Body of pancreas (tissue), 4 donors: ENCODE measurements around the gene CANX. TPM values are rescaled to one million over a fixed set of nuclear protein-coding genes. Genes with fewer than 3 reads are reported as not detected.
A peak's percentile ranks its signal among the peaks of the same experiment; 100 is the strongest.

Source experiments
- ATAC-seq: fragments of 150-250 bp; one replicate; pipeline ENCODE4 v1.9.1; 2016
- DNase-seq, 4 donors: peaks; one replicate each; pipeline ENCODE4 v3.0.0-alpha.2; 2019
- H3K27ac ChIP-seq, 4 donors: fragments of 200-600 bp; sonication (generic); 1 replicate in 3 of 4; 2 replicates in 1 of 4; pipeline versions ENCODE4 v1.5.1 to v1.6.1; 2016 to 2019; ENCODE audit warnings: mild to moderate bottlenecking in 1 of 4, mixed read lengths in 1 of 4, moderate library complexity in 1 of 4
- H3K27me3 ChIP-seq, 2 donors: fragments of 200-600 bp; sonication (generic); one replicate each; pipeline ENCODE4 v1.6.0; 2016; ENCODE audit warnings: mild to moderate bottlenecking in 1 of 2
- H3K36me3 ChIP-seq, 2 donors: fragments of 200-600 bp; sonication (generic); replicated peaks in 1 of 2; 2 replicates each; pipeline ENCODE4 v1.5.1; 2016; ENCODE audit warnings: low read depth in 2 of 2; ENCODE audit not compliant: insufficient read depth in 1 of 2
- H3K4me1 ChIP-seq: fragments of 200-600 bp; sonication (generic); one replicate; pipeline ENCODE4 v1.6.0; 2016
- H3K4me3 ChIP-seq, 2 donors: fragments of 200-600 bp; sonication (generic); 1 replicate in 1 of 2; 2 replicates in 1 of 2; pipeline ENCODE4 v1.5.1; 2016 to 2019
- H3K9me3 ChIP-seq, 3 donors: fragments of 200-600 bp; sonication (generic); 1 replicate in 2 of 3; 2 replicates in 1 of 3; pipeline ENCODE4 v1.5.1; 2016
- POLR2A ChIP-seq, 3 donors: fragments of 450-650 bp; IDR thresholded peaks; one replicate each; pipeline ENCODE4 v1.6.1; 2016; ENCODE audit warnings: antibody characterized with exemption in 3 of 3, mild to moderate bottlenecking in 2 of 3
- WGBS, 2 donors: methylation state at CpG; one replicate each; pipeline ENCODE4 v1.1.5; 2017; 5-methylcytosine and 5-hydroxymethylcytosine counted together
- intact Hi-C: fragments of 100-400 bp; cut with DNase I; formaldehyde crosslinking; loops from one replicate; pipeline ENCODE4 v1.15.1; 2023
- total RNA-seq, 2 donors: library from RNA; depleted of rRNA; stranded (reverse); fragments of >200 nt; gene quantifications; one replicate each; pipeline ENCODE4 v1.1.0, GENCODE V29; 2016
- TF ChIP-seq, protein P1 (sequence below), 7 experiments: fragments of 450-650 bp in 4 of 7; fragments of 200-600 bp in 3 of 7; sonication (generic) in 3 of 7; IDR thresholded peaks; one replicate each; pipeline ENCODE4 v1.5.1; 2016 to 2019; ENCODE audit warnings: antibody characterized with exemption in 7 of 7

CANX gene
- total RNA-seq, 2 donors from 2014 or later, result 262 to 401 TPM

DNA sequence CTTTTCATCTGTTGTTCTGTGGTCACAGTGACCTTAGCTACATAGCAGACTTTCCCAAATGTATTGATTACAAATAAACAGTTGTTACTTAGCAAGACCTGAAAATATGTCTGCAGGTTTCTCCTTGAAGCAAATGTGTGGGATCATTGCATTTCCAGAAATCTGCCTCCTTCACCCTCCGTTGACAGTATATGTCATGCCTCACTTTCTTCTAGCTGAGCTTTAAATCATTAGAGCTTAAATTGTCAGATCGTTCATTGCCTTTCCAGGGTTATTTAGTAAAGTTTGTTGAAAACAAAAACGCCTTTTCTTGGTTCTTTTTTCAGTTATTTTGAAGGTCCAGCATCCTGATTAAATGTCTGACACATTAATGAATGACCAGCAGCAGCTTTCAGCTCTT, 31.6 kb downstream of the CANX start:
- Histone ChIP-seq H3K4me1 (peaks cover 22% of the 10 kb centered on the region), H3K27me3 (no peaks in the 10 kb centered on the region), H3K36me3 (peaks cover under 1 to 32% of the 10 kb centered on the region in 2 donors), H3K4me3 (no peak overlapping the region), H3K27ac (no peak overlapping the region), H3K9me3 (no peaks in the 10 kb centered on the region)
- DNase-seq (no peak), ATAC-seq (no peak)
- 68 to 71% methylated on average over 3 of the region's 3 CpGs for WGBS, 2 donors
- no peak for TF ChIP-seq POLR2A (IDR thresholded peaks at IDR 0.05)
- intact Hi-C loops, result no loop called here

DNA sequence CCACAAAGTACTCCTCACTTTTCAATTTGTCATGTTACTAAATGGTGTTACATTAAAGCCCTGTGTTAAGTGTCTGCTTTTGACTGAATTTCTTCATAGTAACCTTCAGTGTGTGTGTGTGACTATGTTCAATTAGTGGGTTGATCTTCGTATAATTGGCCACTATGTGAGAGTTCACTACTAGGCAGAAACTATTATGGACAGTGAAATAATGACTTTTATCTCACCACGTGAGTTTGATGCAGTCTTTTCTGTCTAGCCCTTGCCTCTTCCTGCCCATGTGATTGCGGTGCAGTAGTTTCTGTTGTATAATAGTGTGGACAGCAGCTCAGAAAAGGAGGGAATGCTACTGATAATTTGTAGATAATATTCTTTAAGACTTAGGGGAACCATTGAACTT, 32.1 kb downstream of the CANX start:
- ATAC-seq (no peak), DNase-seq (no peak)
- no peak overlapping the region for H3K4me3 ChIP-seq
- TF ChIP-seq POLR2A (IDR thresholded peaks at IDR 0.05), result no peak
- TF ChIP-seq, protein P1, sequence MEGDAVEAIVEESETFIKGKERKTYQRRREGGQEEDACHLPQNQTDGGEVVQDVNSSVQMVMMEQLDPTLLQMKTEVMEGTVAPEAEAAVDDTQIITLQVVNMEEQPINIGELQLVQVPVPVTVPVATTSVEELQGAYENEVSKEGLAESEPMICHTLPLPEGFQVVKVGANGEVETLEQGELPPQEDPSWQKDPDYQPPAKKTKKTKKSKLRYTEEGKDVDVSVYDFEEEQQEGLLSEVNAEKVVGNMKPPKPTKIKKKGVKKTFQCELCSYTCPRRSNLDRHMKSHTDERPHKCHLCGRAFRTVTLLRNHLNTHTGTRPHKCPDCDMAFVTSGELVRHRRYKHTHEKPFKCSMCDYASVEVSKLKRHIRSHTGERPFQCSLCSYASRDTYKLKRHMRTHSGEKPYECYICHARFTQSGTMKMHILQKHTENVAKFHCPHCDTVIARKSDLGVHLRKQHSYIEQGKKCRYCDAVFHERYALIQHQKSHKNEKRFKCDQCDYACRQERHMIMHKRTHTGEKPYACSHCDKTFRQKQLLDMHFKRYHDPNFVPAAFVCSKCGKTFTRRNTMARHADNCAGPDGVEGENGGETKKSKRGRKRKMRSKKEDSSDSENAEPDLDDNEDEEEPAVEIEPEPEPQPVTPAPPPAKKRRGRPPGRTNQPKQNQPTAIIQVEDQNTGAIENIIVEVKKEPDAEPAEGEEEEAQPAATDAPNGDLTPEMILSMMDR (IDR thresholded peaks at IDR 0.05), result no peak
- H3K36me3 ChIP-seq, result peaks cover 0 to 29% of the 10 kb centered on the region in 2 donors
- WGBS, 2 donors, result 77 to 84% methylated on average over 3 of the region's 3 CpGs
- no peaks in the 10 kb centered on the region for H3K9me3 ChIP-seq
- peaks cover 27% of the 10 kb centered on the region for H3K4me1 ChIP-seq
- no peaks in the 10 kb centered on the region for H3K27me3 ChIP-seq
- intact Hi-C loops, result no loop called here
- H3K27ac ChIP-seq, result no peak overlapping the region

DNA sequence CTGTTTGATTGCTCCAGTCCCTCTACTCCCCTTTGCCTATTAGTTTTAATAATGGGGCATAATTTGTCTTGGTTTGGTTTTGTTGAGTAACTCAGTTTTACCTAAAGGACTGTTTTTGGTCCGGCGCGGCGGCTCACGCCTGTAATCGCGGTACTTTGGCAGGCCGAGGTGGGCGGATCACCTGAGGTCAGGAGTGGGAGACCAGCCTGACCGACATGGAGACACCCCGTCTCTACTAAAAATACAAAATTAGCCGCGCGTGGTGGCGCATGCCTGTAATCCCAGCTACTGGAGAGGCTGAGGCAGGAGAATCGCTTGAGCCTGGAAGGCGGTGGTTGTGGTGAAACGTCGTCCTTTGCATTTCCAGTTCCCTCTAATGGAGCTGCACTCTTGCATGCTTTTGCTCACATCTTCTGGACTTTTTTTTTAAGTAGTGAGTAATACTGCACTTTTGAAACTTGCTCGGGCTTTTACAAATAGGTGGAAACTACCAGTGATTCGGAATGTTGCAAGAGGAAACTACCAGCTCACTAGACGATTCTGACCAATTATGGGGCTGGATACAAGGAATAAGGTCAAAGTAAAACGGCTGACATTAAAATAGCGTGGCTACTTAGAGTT, 33.1 kb downstream of the CANX start:
- 61 to 69% methylated on average over 23 to 24 of the region's 24 CpGs for WGBS, 2 donors
- Histone ChIP-seq H3K27me3 (no peaks in the 10 kb centered on the region), H3K27ac (peak overlapping the region; percentile 16 to 94 (median 77)), H3K4me1 (peaks cover 37% of the 10 kb centered on the region), H3K9me3 (no peaks in the 10 kb centered on the region), H3K4me3 (no peak overlapping the region), H3K36me3 (peaks cover 0 to 26% of the 10 kb centered on the region in 2 donors)
- ATAC-seq (peak; percentile 14), DNase-seq (peak in 2 of 4 donors; percentile 18 to 22)
- TF ChIP-seq POLR2A (IDR thresholded peaks at IDR 0.05), result no peak
- TF ChIP-seq, protein P1 (IDR thresholded peaks at IDR 0.05), result no peak
- intact Hi-C loops, result no loop called here

DNA sequence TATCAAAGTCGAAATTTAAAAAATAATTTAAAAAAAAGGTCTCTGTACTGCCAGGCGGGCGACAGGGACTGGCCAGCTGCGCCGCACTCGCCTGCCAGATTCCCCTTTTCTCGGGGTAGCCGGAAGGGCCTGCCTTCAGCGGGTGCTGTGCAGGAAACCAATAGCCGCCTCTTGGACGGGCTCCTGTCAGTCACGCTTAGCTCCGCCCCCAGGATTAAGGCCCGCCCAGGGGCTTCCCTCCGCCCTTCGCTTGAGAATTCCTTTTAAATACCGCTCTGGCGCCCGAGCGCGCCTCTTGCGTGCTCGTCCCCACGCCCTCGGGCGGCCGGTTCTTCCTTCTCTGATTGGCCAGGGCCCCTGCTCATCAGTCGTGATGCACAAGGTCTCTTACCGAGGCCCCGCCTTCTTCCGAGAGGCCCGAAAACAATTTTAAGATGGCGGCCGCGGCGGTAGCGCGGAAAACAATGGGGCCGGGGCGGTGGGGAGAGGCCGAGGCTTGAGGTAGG, 33.7 kb downstream of the CANX start, which contains the start of gene MAML1:
TSS of gene MAML1 (plus strand) at position 411 of the 506 bp plus-strand sequence. CDS start 291 bp downstream, outside the sequence.
- peaks cover 0 to 21% of the 10 kb centered on the region in 2 donors for H3K36me3 ChIP-seq
- peak within 1 kb of the TSS; percentile 37 to 54 for H3K4me3 ChIP-seq
- ATAC-seq (peak; percentile 98), DNase-seq (peak; percentile 100)
- H3K4me1 ChIP-seq, result peaks cover 43% of the 10 kb centered on the region
- 0% methylated on average over 30 to 41 of the region's 41 CpGs for WGBS, 2 donors
- H3K27me3 ChIP-seq, result no peaks in the 10 kb centered on the region
- H3K9me3 ChIP-seq, result no peaks in the 10 kb centered on the region
- H3K27ac ChIP-seq, result peak within 1 kb of the TSS; percentile 85 to 94 (median 91)
- intact Hi-C loops, result no loop called here
- TF ChIP-seq, protein P1 (IDR thresholded peaks at IDR 0.05), result no peak
- peak in 2 of 3 donors; percentile 69 to 70 for TF ChIP-seq POLR2A (IDR thresholded peaks at IDR 0.05)

DNA sequence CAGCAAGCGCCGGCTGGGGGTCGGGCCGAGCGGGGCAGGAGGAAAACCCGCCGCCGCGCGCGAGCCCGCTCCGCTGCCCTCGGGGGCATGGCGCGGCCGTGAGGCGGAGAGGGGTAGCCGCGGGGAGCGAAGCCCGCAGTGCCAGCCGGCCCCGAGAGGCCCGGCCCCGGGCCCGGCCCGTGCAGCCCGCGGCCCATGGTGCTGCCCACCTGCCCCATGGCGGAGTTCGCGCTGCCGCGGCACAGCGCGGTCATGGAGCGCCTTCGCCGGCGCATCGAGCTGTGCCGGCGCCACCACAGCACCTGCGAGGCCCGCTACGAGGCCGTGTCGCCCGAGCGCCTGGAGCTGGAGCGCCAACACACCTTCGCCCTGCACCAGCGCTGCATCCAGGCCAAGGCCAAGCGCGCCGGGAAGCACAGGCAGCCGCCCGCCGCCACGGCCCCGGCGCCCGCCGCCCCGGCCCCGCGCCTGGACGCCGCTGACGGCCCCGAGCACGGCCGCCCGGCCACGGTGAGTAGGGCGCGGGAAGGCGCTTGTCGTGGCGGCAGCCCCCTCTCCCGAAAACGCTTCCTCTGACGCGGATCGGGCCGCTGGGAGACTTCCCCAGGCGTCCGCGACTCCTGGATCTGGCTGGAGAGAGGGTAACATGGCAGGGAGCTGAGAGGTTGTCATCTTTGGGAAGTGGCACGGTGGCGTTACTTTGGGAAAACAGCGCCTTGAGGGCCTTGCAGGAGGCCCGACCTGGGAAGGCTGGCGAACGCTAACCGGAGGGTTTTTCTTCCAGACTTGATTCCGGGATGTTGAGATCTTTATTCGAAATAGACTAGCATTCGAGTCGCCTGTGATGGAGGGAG, 34.4 kb downstream of the CANX start:
- DNase-seq (peak; percentile 55 to 65 (median 57)), ATAC-seq (peak; percentile 47)
- peak overlapping the region; percentile 37 to 54 for H3K4me3 ChIP-seq
- TF ChIP-seq POLR2A (IDR thresholded peaks at IDR 0.05), result peak in 1 of 3 donors; percentile 35
- TF ChIP-seq, protein P1 (IDR thresholded peaks at IDR 0.05), result no peak
- peaks cover 0 to 16% of the 10 kb centered on the region in 2 donors for H3K36me3 ChIP-seq
- peaks cover 50% of the 10 kb centered on the region for H3K4me1 ChIP-seq
- no peaks in the 10 kb centered on the region for H3K27me3 ChIP-seq
- H3K9me3 ChIP-seq, result no peaks in the 10 kb centered on the region
- peak overlapping the region; percentile 85 to 94 (median 91) for H3K27ac ChIP-seq
- intact Hi-C loops, result no loop called here
- WGBS, 2 donors, result 0% methylated on average over 11 to 74 of the region's 101 CpGs
